Measurements from ENCODE around the gene SPG11. TPM values are rescaled to one million over a fixed set of nuclear protein-coding genes. Genes with fewer than 3 reads are reported as not detected.

Gene SPG11
- total and polyA plus RNA-seq, 10 of the 15 experiments (the other 5 are each of a cell fraction or from before 2014, with no cell fraction given), result 22.1 to 85.1 (median 47.2) TPM

DNA sequence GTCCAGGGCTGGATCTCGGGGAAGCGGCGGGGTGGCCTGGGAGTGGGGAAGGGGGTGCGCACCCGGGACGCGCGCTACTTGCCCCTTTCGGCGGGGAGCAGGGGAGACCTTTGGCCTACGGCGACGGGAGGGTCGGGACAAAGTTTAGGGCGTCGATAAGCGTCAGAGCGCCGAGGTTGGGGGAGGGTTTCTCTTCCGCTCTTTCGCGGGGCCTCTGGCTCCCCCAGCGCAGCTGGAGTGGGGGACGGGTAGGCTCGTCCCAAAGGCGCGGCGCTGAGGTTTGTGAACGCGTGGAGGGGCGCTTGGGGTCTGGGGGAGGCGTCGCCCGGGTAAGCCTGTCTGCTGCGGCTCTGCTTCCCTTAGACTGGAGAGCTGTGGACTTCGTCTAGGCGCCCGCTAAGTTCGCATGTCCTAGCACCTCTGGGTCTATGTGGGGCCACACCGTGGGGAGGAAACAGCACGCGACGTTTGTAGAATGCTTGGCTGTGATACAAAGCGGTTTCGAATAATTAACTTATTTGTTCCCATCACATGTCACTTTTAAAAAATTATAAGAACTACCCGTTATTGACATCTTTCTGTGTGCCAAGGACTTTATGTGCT is 48.4 kb upstream of the SPG11 start (continued):
- TF ChIP-seq, protein P1, sequence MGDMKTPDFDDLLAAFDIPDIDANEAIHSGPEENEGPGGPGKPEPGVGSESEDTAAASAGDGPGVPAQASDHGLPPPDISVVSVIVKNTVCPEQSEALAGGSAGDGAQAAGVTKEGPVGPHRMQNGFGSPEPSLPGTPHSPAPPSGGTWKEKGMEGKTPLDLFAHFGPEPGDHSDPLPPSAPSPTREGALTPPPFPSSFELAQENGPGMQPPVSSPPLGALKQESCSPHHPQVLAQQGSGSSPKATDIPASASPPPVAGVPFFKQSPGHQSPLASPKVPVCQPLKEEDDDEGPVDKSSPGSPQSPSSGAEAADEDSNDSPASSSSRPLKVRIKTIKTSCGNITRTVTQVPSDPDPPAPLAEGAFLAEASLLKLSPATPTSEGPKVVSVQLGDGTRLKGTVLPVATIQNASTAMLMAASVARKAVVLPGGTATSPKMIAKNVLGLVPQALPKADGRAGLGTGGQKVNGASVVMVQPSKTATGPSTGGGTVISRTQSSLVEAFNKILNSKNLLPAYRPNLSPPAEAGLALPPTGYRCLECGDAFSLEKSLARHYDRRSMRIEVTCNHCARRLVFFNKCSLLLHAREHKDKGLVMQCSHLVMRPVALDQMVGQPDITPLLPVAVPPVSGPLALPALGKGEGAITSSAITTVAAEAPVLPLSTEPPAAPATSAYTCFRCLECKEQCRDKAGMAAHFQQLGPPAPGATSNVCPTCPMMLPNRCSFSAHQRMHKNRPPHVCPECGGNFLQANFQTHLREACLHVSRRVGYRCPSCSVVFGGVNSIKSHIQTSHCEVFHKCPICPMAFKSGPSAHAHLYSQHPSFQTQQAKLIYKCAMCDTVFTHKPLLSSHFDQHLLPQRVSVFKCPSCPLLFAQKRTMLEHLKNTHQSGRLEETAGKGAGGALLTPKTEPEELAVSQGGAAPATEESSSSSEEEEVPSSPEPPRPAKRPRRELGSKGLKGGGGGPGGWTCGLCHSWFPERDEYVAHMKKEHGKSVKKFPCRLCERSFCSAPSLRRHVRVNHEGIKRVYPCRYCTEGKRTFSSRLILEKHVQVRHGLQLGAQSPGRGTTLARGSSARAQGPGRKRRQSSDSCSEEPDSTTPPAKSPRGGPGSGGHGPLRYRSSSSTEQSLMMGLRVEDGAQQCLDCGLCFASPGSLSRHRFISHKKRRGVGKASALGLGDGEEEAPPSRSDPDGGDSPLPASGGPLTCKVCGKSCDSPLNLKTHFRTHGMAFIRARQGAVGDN (IDR thresholded peaks at IDR 0.05), result no peak
- no peak for TF ChIP-seq CREB1 (IDR thresholded peaks at IDR 0.05; ENCODE audit: low read depth)
- TF ChIP-seq SIX5 (IDR thresholded peaks at IDR 0.05; ENCODE audit: low read depth, low read length, severe bottlenecking), result no peak

DNA sequence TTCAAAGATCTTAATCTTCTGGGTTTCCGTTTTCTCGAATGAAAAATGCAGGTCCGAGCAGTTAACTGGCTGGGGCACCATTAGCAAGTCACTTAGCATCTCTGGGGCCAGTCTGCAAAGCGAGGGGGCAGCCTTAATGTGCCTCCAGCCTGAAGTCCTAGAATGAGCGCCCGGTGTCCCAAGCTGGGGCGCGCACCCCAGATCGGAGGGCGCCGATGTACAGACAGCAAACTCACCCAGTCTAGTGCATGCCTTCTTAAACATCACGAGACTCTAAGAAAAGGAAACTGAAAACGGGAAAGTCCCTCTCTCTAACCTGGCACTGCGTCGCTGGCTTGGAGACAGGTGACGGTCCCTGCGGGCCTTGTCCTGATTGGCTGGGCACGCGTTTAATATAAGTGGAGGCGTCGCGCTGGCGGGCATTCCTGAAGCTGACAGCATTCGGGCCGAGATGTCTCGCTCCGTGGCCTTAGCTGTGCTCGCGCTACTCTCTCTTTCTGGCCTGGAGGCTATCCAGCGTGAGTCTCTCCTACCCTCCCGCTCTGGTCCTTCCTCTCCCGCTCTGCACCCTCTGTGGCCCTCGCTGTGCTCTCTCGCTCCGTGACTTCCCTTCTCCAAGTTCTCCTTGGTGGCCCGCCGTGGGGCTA is 47.8 kb upstream of the SPG11 start, which contains the start of the genes B2M and PATL2:
Gene B2M (plus strand): TSS at position 422 of the 647 bp plus-strand sequence. CDS start 30 bp downstream, at position 452.
Gene PATL2 (minus strand): TSS at position 228 of the 647 bp plus-strand sequence. CDS start 34,833 bp downstream, outside the sequence.
- Histone ChIP-seq H3K9ac (ENCODE audit: control insufficient read depth, insufficient read depth, low read length) (peak within 1 kb of the TSS; percentile 100), H3K27me3 (replicated peaks in 1 of 2; ENCODE audit: control insufficient read depth in 2 of 2, insufficient read depth in 2 of 2, low read length in 1 of 2) (no peaks in the 10 kb centered on the region), H3K27ac (ENCODE audit: control insufficient read depth, insufficient read depth) (peak within 1 kb of the TSS; percentile 99), H3K79me2 (ENCODE audit: control insufficient read depth, insufficient read depth, low read length) (peaks cover 76% of the 10 kb centered on the region), H3K4me2 (ENCODE audit: control insufficient read depth, insufficient read depth) (peak within 1 kb of the TSS; percentile 67), H3K4me1 (ENCODE audit: control insufficient read depth, insufficient read depth, low read length) (peaks cover 13% of the 10 kb centered on the region), H3K4me3 (peak within 1 kb of the TSS; percentile 99), H3K9me3 (replicated peaks; ENCODE audit: control insufficient read depth, insufficient read depth, low read length) (no peaks in the 10 kb centered on the region), H3K36me3 (ENCODE audit: control insufficient read depth in 2 of 2, insufficient read depth in 2 of 2, low read length in 1 of 2) (peaks cover 10 to 28% of the 10 kb centered on the region in 2 experiments), H2AFZ (ENCODE audit: control insufficient read depth, low read depth, low read length) (peak within 1 kb of the TSS; percentile 27; the same call in 1 of the 2 replicates), H4K20me1 (ENCODE audit: control insufficient read depth, insufficient read depth) (peaks cover 23% of the 10 kb centered on the region)
- peak; percentile 94 for DNase-seq (ENCODE audit: low read depth, low spot score)
- no TSS peak for BruUV-seq (replicated peaks)
- RAD21 ChIA-PET (ENCODE audit: unreplicated experiment), result interaction anchor here (0.6 to 18.4 kb wide), 12 partner anchors 8 to 661 kb away, joined by 3 to 653 read pairs (median 4); partner anchors contain the start of genes GOLM2, SPG11 and TRIM69
- intact Hi-C loops (cut with micrococcal nuclease; ENCODE audit: unreplicated experiment), result loop anchor here (1.0 kb wide), 2 partner anchors 15 to 48 kb away; partner anchors contain the start of gene SPG11
- POLR2A ChIA-PET, result interaction anchor here (0.6 to 24.8 kb wide), 10 partner anchors 11 to 934 kb away, joined by 3 to 718 read pairs (median 6); partner anchors contain the start of genes EIF3J, SPG11 and TRIM69
- in situ Hi-C loops (cut with MboI), result loop anchor here (5.0 kb wide), 1 partner anchor 44 kb away; no protein-coding TSS in a partner anchor
- peak; percentile 91 for FAIRE-seq
- ATAC-seq, result peak; percentile 74
- SMC1A ChIA-PET (ENCODE audit: uncharacterized antibody, unreplicated experiment), result interaction anchor here (0.6 to 19.0 kb wide), 12 partner anchors 8 to 127 kb away, joined by 3 to 637 read pairs (median 7); partner anchors contain the start of genes SPG11 and TRIM69
- 1% methylated on average over 35 of the region's 37 CpGs for WGBS (ENCODE audit: insufficient coverage, insufficient replicate concordance, low lambda C conversion rate, missing lambda C conversion rate)
- CTCF ChIA-PET, result interaction anchor here (0.9 to 14.3 kb wide), 10 partner anchors 11 to 118 kb away, joined by 3 to 278 read pairs (median 10); partner anchors contain the start of genes SPG11 and TRIM69
- TF ChIP-seq ZBED1 (IDR thresholded peaks at IDR 0.05; ENCODE audit: borderline replicate concordance) (peak; percentile 90), BCL11A (IDR thresholded peaks at IDR 0.05; ENCODE audit: low read depth, low read length) (no peak), CBFB (IDR thresholded peaks at IDR 0.05; ENCODE audit: low read depth) (peak; percentile 97), ZSCAN29 (IDR thresholded peaks at IDR 0.05) (no peak), STAT1 (conservative IDR thresholded peaks at IDR 0.05) (no peak), PML (IDR thresholded peaks at IDR 0.05; ENCODE audit: low read length) (peak; percentile 99), GABPA (IDR thresholded peaks at IDR 0.05; ENCODE audit: low read depth) (no peak), FOXK2 (IDR thresholded peaks at IDR 0.05) (no peak), PAX8 (IDR thresholded peaks at IDR 0.05) (0 out of 2 replicates have a peak, but pooled peaks have one; percentile 83), STAT3 (IDR thresholded peaks at IDR 0.05; ENCODE audit: low read depth, low read length) (no peak), ZNF24 (IDR thresholded peaks at IDR 0.05) (no peak; the same call in 1 of the 2 replicates), SUPT20H (IDR thresholded peaks at IDR 0.05; ENCODE audit: borderline replicate concordance, control insufficient read depth, low read depth, low read length) (no peak), RFX5 (IDR thresholded peaks at IDR 0.05; ENCODE audit: low read depth, low read length) (peak; percentile 100), CREB1 (IDR thresholded peaks at IDR 0.05; ENCODE audit: low read depth) (peak; percentile 99)
